ENCODE measurements around the gene ABCD3.

ABCD3 gene

GRCh38 chr1:94526152-94526980 lies 108.2 kb downstream of the ABCD3 start:
- DNase-seq (ENCODE audit: low read depth in 3 of 3) = no peak

DNA sequence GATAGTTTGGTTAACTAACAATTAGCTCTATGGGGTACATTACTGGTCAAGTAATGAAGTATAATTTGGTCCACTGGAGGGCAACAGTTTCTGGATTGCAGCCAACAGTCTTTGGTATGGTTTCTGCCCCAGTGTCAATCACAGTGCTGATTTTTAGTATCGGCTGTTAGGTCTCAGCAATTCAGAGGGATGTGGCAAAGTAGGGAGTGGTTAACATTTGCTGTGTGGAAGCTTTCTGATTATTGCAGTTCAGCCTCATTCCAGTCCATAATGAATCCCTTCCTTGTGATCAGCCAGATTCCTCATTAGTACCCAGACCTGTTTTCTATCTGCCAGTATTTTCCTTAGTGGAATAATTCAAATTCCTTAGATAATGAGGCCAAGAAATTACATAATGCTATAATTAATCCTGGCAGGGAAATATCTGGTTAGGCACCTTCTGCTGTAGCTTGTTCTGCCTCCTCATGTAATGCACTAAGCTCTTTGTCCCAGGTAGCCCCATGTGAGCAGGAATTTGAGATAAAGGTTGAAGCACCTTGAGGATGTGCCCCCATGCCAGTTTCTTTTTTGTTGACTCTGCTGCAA lies 109.3 kb downstream of the ABCD3 start:
- no peak for DNase-seq (ENCODE audit: low read depth in 3 of 3)

- DNase-seq (ENCODE audit: low read depth in 3 of 3) = no peak
These were observed 110.1 kb downstream of the ABCD3 start for GRCh38 chr1:94528299-94528698.

DNA sequence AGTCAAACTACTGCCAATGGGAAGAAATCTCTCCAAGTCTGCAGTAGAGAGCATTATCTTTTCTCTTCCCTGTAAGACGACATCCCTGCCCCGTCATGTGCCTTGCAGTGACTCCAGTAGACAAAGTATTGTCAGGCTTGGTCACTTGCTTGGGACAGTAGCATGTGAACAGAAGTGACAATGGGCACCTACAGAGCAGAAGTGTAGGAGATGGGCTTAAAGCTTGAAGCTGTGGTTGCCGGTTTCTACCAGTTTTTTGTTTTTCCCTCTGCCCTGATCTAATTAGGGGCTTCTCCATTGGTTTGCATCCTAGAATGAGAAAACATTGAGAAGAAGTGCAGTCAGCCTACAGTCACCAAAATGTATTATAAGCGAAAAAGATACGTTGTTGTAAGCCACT lies 110.6 kb downstream of the ABCD3 start:
- no peak for DNase-seq (ENCODE audit: low read depth in 3 of 3)

GRCh38 chr1:94529416-94529815 lies 111.2 kb downstream of the ABCD3 start:
- no peak for DNase-seq (ENCODE audit: low read depth in 3 of 3)

GRCh38 chr1:94530373-94530878 lies 112.2 kb downstream of the ABCD3 start:
- no peak for DNase-seq (ENCODE audit: low read depth in 3 of 3)

- DNase-seq (ENCODE audit: low read depth in 3 of 3) = no peak
These were observed 113.5 kb downstream of the ABCD3 start for GRCh38 chr1:94531664-94532063.

- DNase-seq (ENCODE audit: low read depth in 3 of 3) = no peak
These were observed 113.9 kb downstream of the ABCD3 start for GRCh38 chr1:94532077-94532476.

DNA sequence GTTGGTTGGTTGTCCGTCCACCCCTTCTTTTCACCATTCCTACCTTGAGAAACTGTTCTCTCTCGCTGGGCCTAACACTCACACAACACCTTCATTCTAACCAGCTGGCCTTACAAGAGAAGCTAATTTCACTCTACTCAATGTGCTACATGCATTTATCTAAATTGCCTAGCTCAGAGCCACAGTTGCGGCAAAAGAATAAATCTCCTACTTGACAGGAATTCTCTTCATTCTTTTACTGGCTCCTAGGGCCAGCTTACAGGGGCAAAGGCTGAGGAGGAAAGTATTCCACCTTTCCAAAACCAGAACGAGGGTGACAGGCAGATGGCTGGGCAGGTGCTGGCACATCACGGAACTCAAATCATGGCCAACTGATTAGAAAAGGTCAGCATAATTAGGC lies 116.9 kb downstream of the ABCD3 start:
- DNase-seq (ENCODE audit: low read depth in 3 of 3) = no peak

- no peak for DNase-seq (ENCODE audit: low read depth in 3 of 3)
These were observed 117.7 kb downstream of the ABCD3 start for GRCh38 chr1:94535879-94536278.

- no peak for DNase-seq (ENCODE audit: low read depth in 3 of 3)
These were observed 119.1 kb downstream of the ABCD3 start for GRCh38 chr1:94537254-94537653.

DNA sequence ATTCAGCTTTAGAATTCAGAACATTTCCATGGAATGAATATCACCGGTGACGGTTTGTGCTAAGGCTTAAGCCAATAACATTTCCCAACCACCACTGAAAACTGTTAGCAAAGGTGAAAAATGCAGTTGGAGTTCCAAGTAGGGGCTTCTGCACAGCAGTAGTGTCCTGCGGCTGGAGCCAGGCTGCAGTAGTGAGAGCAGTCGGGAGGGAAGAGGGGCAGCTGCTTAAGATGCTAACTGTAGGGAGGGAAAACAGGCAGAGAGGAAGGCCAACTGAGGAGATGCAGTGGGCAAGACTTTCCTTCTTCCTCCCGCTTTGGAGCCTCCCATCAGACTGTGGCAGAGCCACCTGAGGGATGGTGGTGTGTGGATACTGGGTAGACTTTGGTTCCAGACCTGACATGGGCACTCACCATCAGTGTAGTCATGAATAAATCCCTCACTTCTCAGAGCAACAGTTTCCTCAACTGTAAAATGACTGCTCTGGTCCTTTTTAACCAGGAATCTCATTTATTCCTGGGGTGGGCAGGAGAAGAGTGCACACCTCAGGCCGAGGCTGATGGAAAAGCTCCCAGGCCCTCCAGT lies 120.1 kb downstream of the ABCD3 start:
- DNase-seq (ENCODE audit: low read depth in 3 of 3) = no peak

- DNase-seq (ENCODE audit: low read depth in 3 of 3) = no peak
These were observed 121.3 kb downstream of the ABCD3 start for GRCh38 chr1:94539496-94539895.

DNA sequence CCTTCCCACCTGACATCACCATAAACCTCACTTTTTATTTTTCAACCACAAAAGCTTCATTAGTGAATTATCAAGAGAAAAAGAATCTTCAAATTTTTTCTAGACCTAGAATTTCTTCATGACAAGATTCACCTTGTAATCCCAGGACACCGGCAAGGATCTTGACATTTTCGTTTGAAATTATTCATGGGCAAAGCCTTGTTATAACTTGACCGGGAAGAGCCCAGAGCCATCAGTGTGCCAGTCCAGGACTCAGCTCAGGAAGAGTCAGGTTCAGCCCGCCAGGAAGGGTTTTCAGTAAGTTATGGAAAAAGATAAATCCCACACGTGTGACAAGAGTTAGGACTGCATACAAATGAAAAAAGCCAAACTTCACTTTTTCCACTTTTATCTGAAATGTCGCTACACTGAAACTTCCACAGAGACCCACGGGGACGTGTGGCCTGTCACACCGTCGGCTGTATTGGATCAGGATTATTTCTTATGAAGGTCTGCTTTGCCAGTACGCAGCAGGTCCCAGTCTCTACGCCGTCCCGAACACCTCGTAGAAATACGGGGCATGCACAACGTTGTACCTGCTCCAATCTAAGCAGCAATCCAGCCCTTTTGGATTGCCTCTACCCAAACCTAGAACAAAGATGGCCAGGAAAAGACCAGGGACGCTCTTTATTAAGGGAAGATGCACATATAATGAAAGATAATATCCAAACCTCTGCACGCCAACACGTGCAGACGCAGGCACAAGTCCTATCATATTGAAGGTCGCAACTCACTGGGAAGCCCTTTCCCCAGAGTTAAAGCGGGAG lies 122.5 kb downstream of the ABCD3 start:
- no peak for DNase-seq (ENCODE audit: low read depth in 3 of 3)

DNA sequence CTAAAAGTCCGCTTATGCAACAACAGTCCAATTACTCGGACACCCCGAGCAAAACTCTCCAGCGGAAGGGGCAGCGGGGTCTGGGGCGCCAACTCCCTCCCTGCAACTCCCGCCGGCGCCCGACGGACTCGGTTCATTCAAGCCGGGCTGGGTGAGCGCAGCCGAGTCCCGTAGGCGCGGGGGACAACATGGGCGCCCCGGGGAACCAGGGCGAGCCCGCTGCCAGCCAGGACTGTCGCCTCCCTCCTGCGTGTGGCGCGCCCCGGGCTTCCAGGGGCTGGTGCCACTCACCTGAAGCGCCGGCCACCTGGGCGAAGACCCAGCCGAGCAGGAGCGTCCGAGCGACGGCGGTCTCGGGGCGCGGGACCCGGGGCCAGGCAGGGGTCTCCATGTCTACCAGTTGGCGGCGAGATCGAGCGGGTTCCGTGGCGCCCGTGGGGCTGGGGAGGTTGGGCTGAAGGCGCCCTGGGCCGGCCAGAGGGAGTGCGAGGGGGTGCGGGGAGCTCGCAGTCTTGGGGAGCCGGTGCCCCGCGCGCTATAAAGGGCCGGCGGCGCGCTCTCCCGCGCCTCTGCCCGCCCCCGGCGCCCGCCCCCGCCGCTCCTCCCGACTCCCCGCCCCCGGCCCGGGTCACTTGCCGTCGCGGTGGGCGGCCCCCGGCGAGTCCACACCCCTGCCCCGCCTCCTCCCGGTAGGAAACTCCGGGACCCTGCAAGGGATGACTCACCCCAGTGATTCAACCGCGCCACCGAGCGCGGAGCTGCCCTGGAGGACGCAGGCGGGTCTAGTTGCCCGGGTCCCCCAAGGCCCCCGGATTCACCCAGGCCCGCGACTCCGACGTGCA lies 123.3 kb downstream of the ABCD3 start, which contains the start of gene F3:
TSS of gene F3 (minus strand) at position 514 of the 842 bp plus-strand sequence. CDS start at position 391, 123 bp downstream.
- peak; percentile 49 to 70 (median 57) for DNase-seq (ENCODE audit: low read depth in 3 of 3)

GRCh38 chr1:94542088-94542870 lies 124.1 kb downstream of the ABCD3 start:
- DNase-seq (ENCODE audit: low read depth in 3 of 3) = no peak

- DNase-seq (ENCODE audit: low read depth in 3 of 3) = no peak
These were observed 124.8 kb downstream of the ABCD3 start for GRCh38 chr1:94543001-94543400.

DNA sequence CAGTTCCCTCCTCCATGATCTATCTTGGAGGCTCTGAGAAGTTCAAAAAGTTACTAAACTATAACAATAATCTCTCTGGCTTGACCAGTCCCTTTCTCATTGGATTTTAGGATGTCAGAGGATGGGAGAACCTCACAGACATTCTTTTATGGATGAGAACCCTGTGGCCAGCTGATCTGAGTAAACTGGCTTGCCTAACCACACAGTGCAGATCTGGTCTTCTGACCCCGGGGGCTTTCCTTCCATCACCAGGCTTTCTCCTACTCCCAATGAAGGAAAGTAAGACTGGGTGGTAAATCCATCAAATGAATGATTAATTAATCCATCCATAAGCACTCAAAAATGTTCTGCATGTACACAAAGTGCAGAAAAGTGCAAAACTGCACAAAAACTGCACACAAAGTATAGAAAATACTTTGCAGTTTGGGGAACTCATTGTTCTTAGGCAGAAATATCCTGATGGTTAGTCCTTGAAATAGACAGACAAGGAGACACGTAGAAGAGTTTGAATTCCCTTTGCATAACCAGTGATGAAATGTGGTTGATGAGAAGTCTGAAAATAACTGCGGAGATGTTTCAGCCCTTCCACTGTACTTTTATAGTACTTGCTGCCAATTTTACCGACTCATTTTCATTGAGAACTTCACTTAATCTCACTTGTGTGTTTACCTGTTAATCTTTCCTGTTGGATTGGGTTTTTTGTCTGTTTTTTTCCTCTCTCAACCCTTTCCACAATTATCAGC lies 125.9 kb downstream of the ABCD3 start:
- no peak for DNase-seq (ENCODE audit: low read depth in 3 of 3)

DNA sequence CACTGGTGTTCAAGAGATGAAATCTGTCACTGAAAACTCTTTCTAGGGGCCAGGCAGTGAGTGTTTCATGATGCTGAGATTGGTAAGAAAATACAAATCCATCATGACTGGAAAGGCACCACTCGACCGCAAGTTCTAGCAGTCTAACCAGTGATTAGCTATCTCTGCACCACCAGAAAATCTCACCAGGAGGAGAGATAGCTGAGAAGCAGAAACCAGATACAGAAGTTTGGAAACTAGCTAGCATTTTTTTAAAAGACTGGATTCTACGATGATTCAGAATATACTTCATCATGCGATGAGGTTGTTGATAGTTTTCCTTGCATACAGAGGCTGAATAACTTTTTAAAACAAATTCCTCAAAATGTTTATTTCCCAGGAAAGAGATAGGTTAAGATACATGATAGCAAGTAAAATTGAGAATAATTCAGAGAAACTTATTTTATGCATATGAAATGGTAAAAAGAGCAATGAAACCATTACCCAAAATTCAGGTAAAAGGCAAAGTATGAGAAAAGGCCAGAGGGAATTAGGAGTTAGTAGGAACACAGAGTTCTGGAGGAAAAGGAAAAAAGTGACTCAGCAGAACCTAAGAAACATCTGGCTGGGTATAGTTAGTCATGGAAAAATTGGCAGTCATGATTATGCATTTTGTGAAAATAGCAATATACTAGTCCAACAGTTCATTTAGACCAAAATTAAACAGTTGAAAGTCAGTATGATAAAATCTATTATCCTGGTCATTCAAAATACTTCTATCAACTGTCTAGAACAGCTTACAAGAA lies 126.7 kb downstream of the ABCD3 start:
- DNase-seq (ENCODE audit: low read depth in 3 of 3) = no peak
